Measurements from ENCODE around the gene GSTM2. TPM values are rescaled to one million over a fixed set of nuclear protein-coding genes. Genes with fewer than 3 reads are reported as not detected.

The GSTM2 gene
- total RNA-seq, 1 donor from 2014 or later: 15.6 TPM

DNA sequence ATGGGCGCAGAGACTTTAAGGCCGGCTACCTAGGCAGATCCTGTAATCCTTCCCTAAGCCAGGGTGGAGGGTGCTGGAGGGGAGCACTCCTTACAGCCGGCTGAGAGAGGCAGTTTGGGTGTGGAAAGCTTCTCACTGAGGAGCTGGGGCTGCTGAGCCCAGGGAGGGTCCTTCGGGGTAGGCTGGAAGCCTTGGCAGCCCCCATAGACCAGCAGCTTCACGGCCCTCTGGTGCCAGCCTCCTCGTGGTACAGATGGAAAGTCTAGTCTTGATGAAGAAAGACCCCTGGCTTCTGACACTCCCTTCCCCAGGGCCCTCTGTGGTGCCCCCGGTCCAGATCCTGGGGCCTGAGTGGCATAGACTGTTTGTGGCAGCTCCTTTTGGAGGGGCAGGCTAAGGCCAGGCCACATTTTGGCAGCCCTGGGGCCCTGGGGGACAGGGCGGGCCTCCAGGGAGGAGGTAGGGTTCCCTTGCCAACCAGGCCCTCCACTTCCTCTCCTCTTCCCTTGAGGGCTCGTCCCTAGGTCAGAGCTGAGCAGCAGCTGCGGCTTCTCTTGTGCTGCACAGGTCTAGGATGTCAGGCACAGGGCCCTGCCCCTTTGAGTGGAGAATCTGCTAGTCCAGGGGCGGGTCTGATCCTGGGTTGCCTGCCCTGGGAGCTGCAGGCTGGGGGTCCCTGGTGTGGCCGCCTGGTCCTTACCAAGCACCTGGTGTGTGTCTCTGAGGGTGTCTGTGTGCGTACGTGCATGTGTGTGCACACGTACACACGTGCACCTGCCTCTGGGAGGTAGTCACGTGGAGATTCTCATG lies 43.5 kb upstream of the GSTM2 start:
- H3K36me3 ChIP-seq: no peaks in the 10 kb centered on the region
- H3K4me1 ChIP-seq: peaks cover 4% of the 10 kb centered on the region
- Mint-ChIP-seq H3K27ac (peak overlapping the region; percentile 85), H3K36me3 (peaks cover 24% of the 10 kb centered on the region), H3K9me3 (no peaks in the 10 kb centered on the region), H3K4me1 (peaks cover 28% of the 10 kb centered on the region), H3K4me3 (no peak overlapping the region), H3K27me3 (ENCODE audit: insufficient read depth, low read depth) (peaks cover 3% of the 10 kb centered on the region)
- no peak for DNase-seq (ENCODE audit: low spot score)
- no peak overlapping the region for H3K4me3 ChIP-seq
- H3K9me3 ChIP-seq (ENCODE audit: low read depth): no peaks in the 10 kb centered on the region
- peaks cover 44% of the 10 kb centered on the region for H3K79me2 ChIP-seq (ENCODE audit: low read depth)
- no peaks in the 10 kb centered on the region for H3K27me3 ChIP-seq
- H4K20me1 ChIP-seq (ENCODE audit: low read depth): peaks cover 29% of the 10 kb centered on the region
- H2AFZ ChIP-seq (replicated peaks): no peak overlapping the region
- no peak overlapping the region for H3K4me2 ChIP-seq
- H3K27ac ChIP-seq: no peak overlapping the region
- H3F3A ChIP-seq (ENCODE audit: low read depth): peaks cover 11% of the 10 kb centered on the region
- TF ChIP-seq, protein P1, sequence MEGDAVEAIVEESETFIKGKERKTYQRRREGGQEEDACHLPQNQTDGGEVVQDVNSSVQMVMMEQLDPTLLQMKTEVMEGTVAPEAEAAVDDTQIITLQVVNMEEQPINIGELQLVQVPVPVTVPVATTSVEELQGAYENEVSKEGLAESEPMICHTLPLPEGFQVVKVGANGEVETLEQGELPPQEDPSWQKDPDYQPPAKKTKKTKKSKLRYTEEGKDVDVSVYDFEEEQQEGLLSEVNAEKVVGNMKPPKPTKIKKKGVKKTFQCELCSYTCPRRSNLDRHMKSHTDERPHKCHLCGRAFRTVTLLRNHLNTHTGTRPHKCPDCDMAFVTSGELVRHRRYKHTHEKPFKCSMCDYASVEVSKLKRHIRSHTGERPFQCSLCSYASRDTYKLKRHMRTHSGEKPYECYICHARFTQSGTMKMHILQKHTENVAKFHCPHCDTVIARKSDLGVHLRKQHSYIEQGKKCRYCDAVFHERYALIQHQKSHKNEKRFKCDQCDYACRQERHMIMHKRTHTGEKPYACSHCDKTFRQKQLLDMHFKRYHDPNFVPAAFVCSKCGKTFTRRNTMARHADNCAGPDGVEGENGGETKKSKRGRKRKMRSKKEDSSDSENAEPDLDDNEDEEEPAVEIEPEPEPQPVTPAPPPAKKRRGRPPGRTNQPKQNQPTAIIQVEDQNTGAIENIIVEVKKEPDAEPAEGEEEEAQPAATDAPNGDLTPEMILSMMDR (IDR thresholded peaks at IDR 0.05): no peak
- TF ChIP-seq EZH2 (IDR thresholded peaks at IDR 0.05) (no peak), EZH2phosphoT487 (IDR thresholded peaks at IDR 0.05) (no peak)
- H3K9ac ChIP-seq: no peak overlapping the region

DNA sequence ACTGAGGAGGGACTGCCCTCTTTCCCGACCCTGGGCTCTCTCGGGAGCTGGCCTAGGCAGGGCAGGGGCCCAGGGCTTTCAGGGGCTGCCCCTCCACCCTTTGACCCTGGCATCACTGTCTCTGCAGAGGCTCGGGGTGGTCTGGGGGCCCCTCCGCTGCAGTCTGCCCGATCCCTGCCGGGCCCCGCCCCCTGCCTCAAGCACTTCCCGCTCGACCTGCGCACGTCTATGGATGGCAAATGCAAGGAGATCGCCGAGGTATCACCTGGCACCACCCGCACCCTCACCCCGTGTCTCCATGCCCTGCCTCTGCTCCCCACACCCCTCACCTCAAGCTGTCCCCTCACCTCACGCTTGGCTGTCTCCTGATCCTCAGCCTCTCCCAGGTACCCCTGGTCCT lies 42.7 kb upstream of the GSTM2 start:
- Histone ChIP-seq H3K36me3 (no peaks in the 10 kb centered on the region), H2AFZ (replicated peaks) (no peak overlapping the region), H3K4me3 (no peak overlapping the region), H3K27me3 (no peaks in the 10 kb centered on the region), H3K4me2 (no peak overlapping the region), H3K9me3 (ENCODE audit: low read depth) (no peaks in the 10 kb centered on the region), H3K4me1 (peaks cover 4% of the 10 kb centered on the region), H3K27ac (no peak overlapping the region), H3F3A (ENCODE audit: low read depth) (peaks cover 6% of the 10 kb centered on the region), H3K9ac (no peak overlapping the region), H4K20me1 (ENCODE audit: low read depth) (peaks cover 29% of the 10 kb centered on the region), H3K79me2 (ENCODE audit: low read depth) (peaks cover 44% of the 10 kb centered on the region)
- TF ChIP-seq EZH2phosphoT487 (IDR thresholded peaks at IDR 0.05): no peak
- TF ChIP-seq, protein P1 (IDR thresholded peaks at IDR 0.05): no peak
- no peak for TF ChIP-seq EZH2 (IDR thresholded peaks at IDR 0.05)
- H3K4me3 Mint-ChIP-seq: no peak overlapping the region
- peaks cover 26% of the 10 kb centered on the region for H3K4me1 Mint-ChIP-seq
- peaks cover 5% of the 10 kb centered on the region for H3K27me3 Mint-ChIP-seq (ENCODE audit: insufficient read depth, low read depth)
- no peak for DNase-seq (ENCODE audit: low spot score)
- H3K27ac Mint-ChIP-seq: no peak overlapping the region
- peaks cover 26% of the 10 kb centered on the region for H3K36me3 Mint-ChIP-seq
- no peaks in the 10 kb centered on the region for H3K9me3 Mint-ChIP-seq

DNA sequence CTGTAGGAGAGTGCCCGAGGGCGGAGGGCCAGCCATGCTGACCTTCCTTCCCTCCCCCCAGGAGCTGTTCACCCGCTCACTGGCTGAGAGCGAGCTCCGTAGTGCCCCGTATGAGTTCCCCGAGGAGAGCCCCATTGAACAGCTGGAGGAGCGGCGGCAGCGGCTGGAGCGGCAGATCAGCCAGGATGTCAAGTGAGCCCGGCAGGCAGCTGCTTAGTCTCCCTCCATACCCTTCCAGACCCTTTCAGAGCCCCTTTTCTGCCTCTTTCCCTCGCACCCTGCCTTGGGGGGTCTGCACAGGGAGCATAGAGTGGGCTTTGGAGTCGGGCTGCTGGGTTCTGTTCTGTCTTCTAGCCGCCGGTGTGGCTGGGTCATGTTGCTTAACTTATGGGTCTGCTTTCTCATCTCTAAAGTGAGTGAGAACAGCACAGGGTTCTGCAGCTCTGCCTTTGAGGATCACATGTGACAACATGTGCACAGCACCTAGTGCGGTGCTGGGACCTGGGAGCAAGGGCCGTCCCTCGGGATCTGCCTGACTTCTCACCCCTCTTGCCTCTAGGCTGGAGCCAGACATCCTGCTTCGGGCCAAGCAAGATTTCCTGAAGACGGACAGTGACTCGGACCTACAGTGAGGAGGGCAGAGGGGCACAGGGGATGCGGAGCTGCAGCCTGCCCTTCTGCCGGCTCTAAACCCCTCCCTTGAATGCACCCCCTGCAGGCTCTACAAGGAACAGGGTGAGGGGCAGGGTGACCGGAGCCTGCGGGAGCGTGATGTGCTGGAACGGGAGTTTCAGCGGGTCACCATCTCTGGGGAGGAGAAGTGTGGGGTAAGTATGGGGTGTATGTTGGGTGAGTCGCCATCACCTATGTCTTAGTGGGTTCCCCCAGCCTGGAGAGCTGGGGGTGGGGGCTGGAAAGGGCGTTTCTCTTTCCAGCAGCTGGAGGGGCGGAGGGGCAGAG lies 42.0 kb upstream of the GSTM2 start:
- DNase-seq (ENCODE audit: low spot score): no peak
- no peak overlapping the region for H3K4me3 ChIP-seq
- no peak overlapping the region for H3K9ac ChIP-seq
- peaks cover 29% of the 10 kb centered on the region for H4K20me1 ChIP-seq (ENCODE audit: low read depth)
- H3K79me2 ChIP-seq (ENCODE audit: low read depth): peaks cover 40% of the 10 kb centered on the region
- peaks cover 26% of the 10 kb centered on the region for H3K36me3 Mint-ChIP-seq
- no peaks in the 10 kb centered on the region for H3K9me3 ChIP-seq (ENCODE audit: low read depth)
- no peaks in the 10 kb centered on the region for H3F3A ChIP-seq (ENCODE audit: low read depth)
- no peak overlapping the region for H3K27ac Mint-ChIP-seq
- H3K27ac ChIP-seq: no peak overlapping the region
- peaks cover 4% of the 10 kb centered on the region for H3K4me1 ChIP-seq
- TF ChIP-seq EZH2phosphoT487 (IDR thresholded peaks at IDR 0.05) (no peak), EZH2 (IDR thresholded peaks at IDR 0.05) (no peak)
- TF ChIP-seq, protein P1 (IDR thresholded peaks at IDR 0.05): no peak
- H3K27me3 Mint-ChIP-seq (ENCODE audit: insufficient read depth, low read depth): peaks cover 5% of the 10 kb centered on the region
- no peaks in the 10 kb centered on the region for H3K9me3 Mint-ChIP-seq
- H2AFZ ChIP-seq (replicated peaks): no peak overlapping the region
- H3K36me3 ChIP-seq: no peaks in the 10 kb centered on the region
- no peaks in the 10 kb centered on the region for H3K27me3 ChIP-seq
- peaks cover 26% of the 10 kb centered on the region for H3K4me1 Mint-ChIP-seq
- H3K4me3 Mint-ChIP-seq: no peak overlapping the region
- H3K4me2 ChIP-seq: no peak overlapping the region

Measured in neural progenitor cell (in vitro differentiated cells).